Spleen (tissue), 7 donors: ENCODE data around the gene RAD51B.
A peak's percentile ranks its signal among the peaks of the same experiment; 100 is the strongest.

ENCODE experiments used
- POLR2AphosphoS5 ChIP-seq, 3 donors: sonication (generic); formaldehyde crosslinking; IDR thresholded peaks; one replicate each; pipeline ENCODE4 v1.5.1; 2017; ENCODE audit warnings: antibody characterized with exemption in 3 of 3
- TF ChIP-seq, protein P1 (sequence below), 11 experiments: fragments of 200-600 bp in 7 of 11; fragments of 450-650 bp in 4 of 11; sonication (generic) in 4 of 11; IDR thresholded peaks in 8 of 11; conservative IDR thresholded peaks in 3 of 11; 1 replicate in 7 of 11; 2 replicates in 4 of 11; pipeline versions ENCODE4 v1.4.0 to v1.8.0; 2016 to 2021; ENCODE audit warnings: antibody characterized with exemption in 11 of 11, inconsistent platforms in 4 of 11, mild to moderate bottlenecking in 1 of 11
- donor health status: DM: no; HTN: no; CAD: no; lungs with moderate emphysema.
- donor health status: DM: no; HTN: no; CAD: no.
- donor health status: DM: no; HTN: no; CAD: no.

DNA sequence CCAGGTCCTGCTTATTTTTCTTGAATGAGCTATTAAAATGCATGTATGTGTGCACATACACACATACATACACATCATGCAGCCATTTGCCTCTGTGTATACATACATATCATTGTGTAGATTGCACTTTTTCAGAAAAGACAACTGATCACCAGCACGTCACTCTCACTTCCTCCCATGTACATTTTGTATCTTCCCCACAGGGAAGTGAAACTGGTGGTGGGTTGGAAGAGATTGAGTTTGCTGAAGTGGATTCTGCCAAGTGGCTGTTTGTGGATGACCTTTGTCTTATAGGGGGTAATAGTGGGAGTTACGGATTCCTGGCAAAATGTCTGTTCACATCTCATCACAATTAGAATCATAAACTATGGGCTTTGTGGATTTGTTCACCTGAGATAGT lies 448.6 kb downstream of the RAD51B start:
- TF ChIP-seq, protein P1, sequence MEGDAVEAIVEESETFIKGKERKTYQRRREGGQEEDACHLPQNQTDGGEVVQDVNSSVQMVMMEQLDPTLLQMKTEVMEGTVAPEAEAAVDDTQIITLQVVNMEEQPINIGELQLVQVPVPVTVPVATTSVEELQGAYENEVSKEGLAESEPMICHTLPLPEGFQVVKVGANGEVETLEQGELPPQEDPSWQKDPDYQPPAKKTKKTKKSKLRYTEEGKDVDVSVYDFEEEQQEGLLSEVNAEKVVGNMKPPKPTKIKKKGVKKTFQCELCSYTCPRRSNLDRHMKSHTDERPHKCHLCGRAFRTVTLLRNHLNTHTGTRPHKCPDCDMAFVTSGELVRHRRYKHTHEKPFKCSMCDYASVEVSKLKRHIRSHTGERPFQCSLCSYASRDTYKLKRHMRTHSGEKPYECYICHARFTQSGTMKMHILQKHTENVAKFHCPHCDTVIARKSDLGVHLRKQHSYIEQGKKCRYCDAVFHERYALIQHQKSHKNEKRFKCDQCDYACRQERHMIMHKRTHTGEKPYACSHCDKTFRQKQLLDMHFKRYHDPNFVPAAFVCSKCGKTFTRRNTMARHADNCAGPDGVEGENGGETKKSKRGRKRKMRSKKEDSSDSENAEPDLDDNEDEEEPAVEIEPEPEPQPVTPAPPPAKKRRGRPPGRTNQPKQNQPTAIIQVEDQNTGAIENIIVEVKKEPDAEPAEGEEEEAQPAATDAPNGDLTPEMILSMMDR (IDR thresholded peaks at IDR 0.05 in 8 of 11, conservative IDR thresholded peaks at IDR 0.05 in 3 of 11) = no peak
- peak in 1 of 3 donors; percentile 64 for TF ChIP-seq POLR2AphosphoS5 (IDR thresholded peaks at IDR 0.05)
